Choroid plexus epithelial cell (primary cell): Measurements from ENCODE around the gene MC1R.

Source experiments
- DNase-seq: peaks from one replicate; pipeline ENCODE4 v3.0.0-alpha.2; 2010; ENCODE audit warnings: low read depth
- H3K4me3 ChIP-seq: 2 replicates; pipeline ENCODE4 v1.5.1; 2011; ENCODE audit warnings: low read depth, mild to moderate bottlenecking, control low read depth, low read length, moderate library complexity
- TF ChIP-seq, protein P1 (sequence below): conservative IDR thresholded peaks from 2 replicates; pipeline ENCODE4 v1.5.1; 2011; ENCODE audit warnings: low read depth, mild to moderate bottlenecking, control low read depth, inconsistent platforms, low read length, moderate library complexity

The MC1R gene

DNA sequence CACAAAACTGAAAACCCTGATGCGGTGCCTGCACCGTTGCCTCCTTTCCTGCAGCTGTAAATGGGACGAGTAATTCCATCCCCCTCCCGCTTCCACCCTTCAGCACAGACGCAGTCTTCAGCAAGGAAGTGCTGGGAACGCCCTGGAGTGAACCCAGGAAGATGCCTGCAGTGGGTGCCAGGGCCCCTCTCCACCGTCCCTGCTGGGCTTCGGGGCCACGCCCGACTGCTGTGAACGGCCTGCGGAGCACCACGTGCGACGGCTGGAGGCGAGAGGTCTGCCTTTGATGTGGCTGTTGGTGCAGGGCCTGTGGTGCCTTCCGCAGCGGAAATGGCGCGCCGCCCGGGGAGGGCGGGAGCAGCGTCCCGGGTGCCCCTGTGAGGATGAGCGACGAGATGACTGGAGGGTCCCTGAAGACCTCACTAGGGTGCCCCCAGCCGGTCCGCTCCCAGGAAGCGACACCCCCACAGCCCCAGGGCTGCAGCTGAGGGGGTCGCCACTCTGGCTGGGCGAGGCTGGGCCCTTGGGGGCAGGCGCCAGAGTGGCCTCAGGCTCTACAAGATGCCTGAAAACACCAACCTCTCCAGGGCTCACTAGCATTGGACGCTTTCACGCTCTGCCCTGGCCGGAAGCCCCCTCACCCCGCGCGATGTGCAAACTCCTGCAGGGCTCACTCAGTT lies 749 bp upstream of the MC1R start:
- peak overlapping the region; percentile 51 for H3K4me3 ChIP-seq
- DNase-seq: peak; percentile 93
- TF ChIP-seq, protein P1, sequence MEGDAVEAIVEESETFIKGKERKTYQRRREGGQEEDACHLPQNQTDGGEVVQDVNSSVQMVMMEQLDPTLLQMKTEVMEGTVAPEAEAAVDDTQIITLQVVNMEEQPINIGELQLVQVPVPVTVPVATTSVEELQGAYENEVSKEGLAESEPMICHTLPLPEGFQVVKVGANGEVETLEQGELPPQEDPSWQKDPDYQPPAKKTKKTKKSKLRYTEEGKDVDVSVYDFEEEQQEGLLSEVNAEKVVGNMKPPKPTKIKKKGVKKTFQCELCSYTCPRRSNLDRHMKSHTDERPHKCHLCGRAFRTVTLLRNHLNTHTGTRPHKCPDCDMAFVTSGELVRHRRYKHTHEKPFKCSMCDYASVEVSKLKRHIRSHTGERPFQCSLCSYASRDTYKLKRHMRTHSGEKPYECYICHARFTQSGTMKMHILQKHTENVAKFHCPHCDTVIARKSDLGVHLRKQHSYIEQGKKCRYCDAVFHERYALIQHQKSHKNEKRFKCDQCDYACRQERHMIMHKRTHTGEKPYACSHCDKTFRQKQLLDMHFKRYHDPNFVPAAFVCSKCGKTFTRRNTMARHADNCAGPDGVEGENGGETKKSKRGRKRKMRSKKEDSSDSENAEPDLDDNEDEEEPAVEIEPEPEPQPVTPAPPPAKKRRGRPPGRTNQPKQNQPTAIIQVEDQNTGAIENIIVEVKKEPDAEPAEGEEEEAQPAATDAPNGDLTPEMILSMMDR: no peak

DNA sequence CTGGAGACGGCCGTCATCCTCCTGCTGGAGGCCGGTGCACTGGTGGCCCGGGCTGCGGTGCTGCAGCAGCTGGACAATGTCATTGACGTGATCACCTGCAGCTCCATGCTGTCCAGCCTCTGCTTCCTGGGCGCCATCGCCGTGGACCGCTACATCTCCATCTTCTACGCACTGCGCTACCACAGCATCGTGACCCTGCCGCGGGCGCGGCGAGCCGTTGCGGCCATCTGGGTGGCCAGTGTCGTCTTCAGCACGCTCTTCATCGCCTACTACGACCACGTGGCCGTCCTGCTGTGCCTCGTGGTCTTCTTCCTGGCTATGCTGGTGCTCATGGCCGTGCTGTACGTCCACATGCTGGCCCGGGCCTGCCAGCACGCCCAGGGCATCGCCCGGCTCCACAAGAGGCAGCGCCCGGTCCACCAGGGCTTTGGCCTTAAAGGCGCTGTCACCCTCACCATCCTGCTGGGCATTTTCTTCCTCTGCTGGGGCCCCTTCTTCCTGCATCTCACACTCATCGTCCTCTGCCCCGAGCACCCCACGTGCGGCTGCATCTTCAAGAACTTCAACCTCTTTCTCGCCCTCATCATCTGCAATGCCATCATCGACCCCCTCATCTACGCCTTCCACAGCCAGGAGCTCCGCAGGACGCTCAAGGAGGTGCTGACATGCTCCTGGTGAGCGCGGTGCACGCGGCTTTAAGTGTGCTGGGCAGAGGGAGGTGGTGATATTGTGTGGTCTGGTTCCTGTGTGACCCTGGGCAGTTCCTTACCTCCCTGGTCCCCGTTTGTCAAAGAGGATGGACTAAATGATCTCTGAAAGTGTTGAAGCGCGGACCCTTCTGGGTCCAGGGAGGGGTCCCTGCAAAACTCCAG lies 1.1 kb downstream of the MC1R start:
- no peak for DNase-seq
- TF ChIP-seq, protein P1: no peak
- H3K4me3 ChIP-seq: no peak overlapping the region

DNA sequence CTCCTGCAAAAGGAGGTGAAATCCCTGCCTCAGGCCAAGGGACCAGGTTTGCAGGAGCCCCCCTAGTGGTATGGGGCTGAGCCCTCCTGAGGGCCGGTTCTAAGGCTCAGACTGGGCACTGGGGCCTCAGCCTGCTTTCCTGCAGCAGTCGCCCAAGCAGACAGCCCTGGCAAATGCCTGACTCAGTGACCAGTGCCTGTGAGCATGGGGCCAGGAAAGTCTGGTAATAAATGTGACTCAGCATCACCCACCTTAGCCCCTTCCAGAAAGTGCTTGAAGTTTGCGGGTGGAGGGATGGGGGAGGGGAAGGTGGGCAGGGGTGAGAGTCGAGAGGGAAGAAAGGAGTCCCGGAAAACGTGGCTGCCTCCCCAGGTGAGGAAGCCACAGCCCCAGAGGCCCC lies 2.1 kb downstream of the MC1R start:
- H3K4me3 ChIP-seq: no peak overlapping the region
- TF ChIP-seq, protein P1: no peak
- peak; percentile 37 for DNase-seq

DNA sequence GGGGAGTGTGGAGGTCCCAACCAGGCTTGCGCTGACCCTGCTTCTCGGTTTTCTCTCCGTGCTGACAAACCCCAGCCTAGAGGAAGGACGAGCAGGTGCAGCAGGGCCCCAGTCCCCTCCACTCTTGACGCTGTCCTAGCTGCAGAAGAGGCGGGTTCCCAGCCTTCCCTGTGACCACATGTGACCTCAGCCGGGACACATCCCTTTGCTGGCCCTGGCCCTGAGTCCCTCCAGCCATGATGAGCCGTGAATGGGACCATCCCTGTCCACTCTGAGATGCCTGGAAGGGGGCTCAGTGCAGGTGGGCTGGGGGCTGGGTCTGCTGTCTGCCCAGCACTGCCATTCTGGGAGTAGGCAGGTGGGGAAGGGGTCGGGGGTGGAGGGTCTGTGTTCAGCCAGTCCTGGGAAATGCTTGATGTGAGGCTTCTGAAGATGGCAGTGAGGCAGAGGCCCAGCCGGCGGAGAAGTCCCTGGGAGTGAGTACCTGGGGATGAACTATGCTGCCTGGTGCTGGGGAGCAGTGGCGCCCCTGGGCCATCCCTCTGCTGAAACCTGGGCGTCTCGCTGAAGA lies 2.6 kb downstream of the MC1R start:
- DNase-seq: no peak

DNA sequence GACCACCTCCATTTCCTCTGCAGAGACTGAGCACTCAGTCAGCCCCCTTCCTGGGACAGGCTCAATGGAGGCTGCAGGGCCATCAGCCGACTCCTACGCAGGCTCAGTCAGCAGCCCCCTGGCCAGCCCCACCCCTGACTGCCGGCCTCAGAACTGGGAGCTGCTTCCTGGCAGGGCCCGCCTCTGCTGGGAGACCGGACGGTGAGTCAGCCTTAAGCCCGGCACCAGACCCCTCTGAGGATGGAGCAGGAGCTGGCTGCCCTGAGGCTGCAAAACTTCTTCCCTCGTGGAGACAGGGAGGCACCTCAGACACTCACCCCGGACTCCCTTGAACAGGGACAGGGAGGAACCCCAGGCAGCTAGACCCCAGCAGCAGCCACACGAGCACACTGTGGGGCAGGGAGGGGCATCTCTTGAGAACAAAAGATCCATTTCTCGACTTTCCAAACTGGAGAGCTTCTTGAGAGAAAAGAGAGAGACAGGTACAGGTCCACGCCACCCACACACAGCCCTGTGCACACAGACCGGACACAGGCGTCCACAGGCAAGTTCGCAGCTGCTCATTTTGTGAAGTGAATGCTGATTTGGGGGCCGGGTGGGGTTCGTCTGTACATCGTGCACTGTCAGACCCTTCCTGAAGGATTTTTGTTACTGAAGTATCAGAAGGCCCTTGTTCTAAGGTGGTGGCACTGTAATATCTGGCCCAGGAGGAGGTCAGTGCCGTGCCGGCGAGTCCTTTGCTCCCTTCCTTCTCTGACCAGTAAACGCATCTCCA lies 3.2 kb downstream of the MC1R start:
- DNase-seq: peak; percentile 96
- H3K4me3 ChIP-seq: peak overlapping the region; percentile 76
- TF ChIP-seq, protein P1: no peak

More for the DNA sequence above, 2.6 kb downstream of the MC1R start:
- H3K4me3 ChIP-seq: peak overlapping the region; percentile 76
- TF ChIP-seq, protein P1: no peak

DNA sequence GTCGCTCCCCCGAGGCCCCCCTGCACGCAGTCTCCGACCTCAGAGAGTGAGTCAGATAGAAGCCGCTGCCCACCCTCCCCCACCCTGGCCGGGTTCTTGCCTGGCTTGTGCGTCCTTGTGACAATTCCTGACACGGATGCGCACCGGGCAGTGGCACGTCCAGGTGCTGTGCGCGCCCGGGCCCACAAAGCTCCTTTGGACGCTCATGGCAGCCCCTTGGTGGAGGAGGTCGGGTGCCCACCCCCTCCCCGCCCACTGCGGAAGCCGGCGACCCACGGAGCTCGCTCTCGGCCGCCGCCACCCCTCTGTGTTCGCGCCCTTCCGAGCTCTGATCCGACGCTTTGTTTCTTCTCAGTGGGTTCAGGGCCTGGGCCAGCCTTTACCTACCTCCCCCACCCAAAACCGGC lies 3.8 kb downstream of the MC1R start:
- DNase-seq: peak; percentile 94
- TF ChIP-seq, protein P1: no peak
- H3K4me3 ChIP-seq: peak overlapping the region; percentile 76
